ENCODE measurements around the gene CEP19.
"Not testable (repeated sequence)": the region's sequence is repeated elsewhere in the genome, so short reads cannot be mapped to it uniquely, and the experiment has no call there.

CEP19 gene

DNA sequence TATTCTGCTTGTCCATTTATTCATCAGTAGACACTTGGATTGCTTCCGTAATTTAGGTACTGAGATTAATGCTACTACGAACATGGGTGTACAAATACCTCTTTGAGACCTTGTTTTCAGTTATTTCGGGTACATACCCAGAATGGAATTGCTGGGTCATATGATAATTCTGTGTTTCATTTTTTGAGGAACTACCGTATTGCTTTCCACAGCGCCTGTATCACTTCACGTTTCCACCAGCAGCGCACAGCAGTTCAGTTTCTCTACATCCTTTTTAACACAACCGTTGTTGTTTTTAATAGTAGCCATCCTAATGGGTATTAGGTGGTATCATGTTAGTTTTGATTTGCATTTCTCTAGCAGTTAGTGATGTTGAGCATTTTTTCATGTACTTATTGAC, 37.1 kb upstream of the CEP19 start:
- TF ChIP-seq ZNF791 (tag by site-specific recombination; IDR thresholded peaks at IDR 0.05) (no peak), PRDM1 (tag by site-specific recombination; IDR thresholded peaks at IDR 0.05) (no peak), ZNF501 (tag by site-specific recombination; IDR thresholded peaks at IDR 0.05) (no peak), KLF1 (tag by site-specific recombination; IDR thresholded peaks at IDR 0.05) (no peak), ZBTB48 (tag by site-specific recombination; IDR thresholded peaks at IDR 0.05) (no peak), ZNF146 (tag by site-specific recombination; IDR thresholded peaks at IDR 0.05) (peak; percentile 66; the same call in 1 of the 2 replicates), ZNF626 (tag by site-specific recombination; IDR thresholded peaks at IDR 0.05) (no peak), ZXDB (tag by site-specific recombination; IDR thresholded peaks at IDR 0.05) (no peak)
- TF ChIP-seq, protein P1, sequence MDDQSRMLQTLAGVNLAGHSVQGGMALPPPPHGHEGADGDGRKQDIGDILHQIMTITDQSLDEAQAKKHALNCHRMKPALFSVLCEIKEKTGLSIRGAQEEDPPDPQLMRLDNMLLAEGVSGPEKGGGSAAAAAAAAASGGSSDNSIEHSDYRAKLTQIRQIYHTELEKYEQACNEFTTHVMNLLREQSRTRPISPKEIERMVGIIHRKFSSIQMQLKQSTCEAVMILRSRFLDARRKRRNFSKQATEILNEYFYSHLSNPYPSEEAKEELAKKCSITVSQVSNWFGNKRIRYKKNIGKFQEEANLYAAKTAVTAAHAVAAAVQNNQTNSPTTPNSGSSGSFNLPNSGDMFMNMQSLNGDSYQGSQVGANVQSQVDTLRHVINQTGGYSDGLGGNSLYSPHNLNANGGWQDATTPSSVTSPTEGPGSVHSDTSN (CRISPR knock-in tag; IDR thresholded peaks at IDR 0.05) = no peak
- Histone ChIP-seq H3K4me1 (ENCODE audit: control insufficient read depth, insufficient read depth, low read length) (no peaks in the 10 kb centered on the region), H3K9me3 (ENCODE audit: control insufficient read depth, insufficient read depth, low read depth, low read length) (no peaks in the 10 kb centered on the region), H3K4me3 (ENCODE audit: low read depth, low read length) (no peak overlapping the region), H3K27ac (ENCODE audit: extremely low read depth, low read depth, low read length) (no peak overlapping the region), H3K36me3 (ENCODE audit: control insufficient read depth in 2 of 2, insufficient read depth in 1 of 2, low read length in 2 of 2) (peaks cover 0 to 26% of the 10 kb centered on the region in 2 experiments; a peak in 2 of 3 replicates)
- CTCF ChIA-PET = no interaction called here
- POLR2A ChIA-PET = no interaction called here

DNA sequence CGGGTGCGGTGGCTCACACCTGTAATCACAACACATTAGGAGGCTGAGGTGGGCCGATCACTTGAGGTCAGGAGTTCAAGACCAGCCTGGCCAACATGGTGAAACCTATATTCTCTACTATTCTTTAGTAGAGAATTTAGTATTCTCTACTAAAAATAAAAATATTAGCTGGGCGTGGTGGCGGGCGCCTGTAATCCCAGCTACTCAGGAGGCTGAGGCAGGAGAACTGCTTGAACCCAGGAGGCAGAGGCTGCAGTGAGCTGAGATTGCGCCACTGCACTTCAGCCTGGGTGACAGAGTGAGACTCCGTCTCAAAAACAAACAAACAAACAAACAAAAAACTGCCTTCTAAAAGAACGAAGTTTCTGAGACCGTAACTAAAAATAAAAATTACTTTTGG, 31.5 kb upstream of the CEP19 start:
- CTCF ChIA-PET = interaction anchor here (0.5 kb wide), 1 partner anchor 443 kb away, joined by 3 read pairs; no protein-coding TSS in a partner anchor
- H3K4me1 ChIP-seq (ENCODE audit: control insufficient read depth, insufficient read depth, low read length); H3K9me3 ChIP-seq (ENCODE audit: control insufficient read depth, insufficient read depth, low read depth, low read length); H3K36me3 ChIP-seq (ENCODE audit: control insufficient read depth in 2 of 2, insufficient read depth in 1 of 2, low read length in 2 of 2); H3K4me3 ChIP-seq (ENCODE audit: low read depth, low read length); POLR2A ChIA-PET; H3K27ac ChIP-seq (ENCODE audit: extremely low read depth, low read depth, low read length): not testable (repeated sequence)

DNA sequence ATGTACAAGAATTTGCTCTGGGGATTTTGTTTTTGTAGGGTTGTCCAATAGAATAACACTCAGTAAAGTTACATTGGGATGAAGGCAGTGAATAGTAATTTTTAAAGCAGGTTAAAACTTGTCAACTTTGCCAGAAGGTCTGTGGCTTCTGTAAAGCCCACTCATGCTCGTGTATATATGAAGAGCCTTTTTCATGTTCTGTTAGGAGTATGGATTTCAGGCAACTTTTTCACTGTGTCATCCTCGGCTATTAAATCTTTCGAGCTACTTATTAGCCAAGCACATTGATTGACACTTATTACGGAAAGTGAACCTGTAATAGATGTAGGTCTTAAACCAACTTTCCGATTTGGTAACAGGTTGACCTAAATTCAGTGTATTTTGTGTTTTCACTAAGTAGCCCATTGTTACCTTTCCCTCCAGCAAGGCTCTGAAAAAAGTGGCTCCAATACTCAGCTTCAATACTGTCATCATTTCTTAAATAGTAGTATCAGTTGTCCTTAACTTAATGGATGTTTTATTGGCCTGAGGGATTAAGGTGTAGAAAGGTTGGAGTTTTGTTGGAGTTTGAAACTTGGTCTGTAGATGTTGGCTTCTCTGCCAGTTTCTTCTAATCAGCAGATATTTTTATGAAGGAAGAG, 29.3 kb upstream of the CEP19 start:
- Histone ChIP-seq H3K4me1 (ENCODE audit: control insufficient read depth, insufficient read depth, low read length) (no peaks in the 10 kb centered on the region; the same call in 1 of the 2 replicates), H3K36me3 (ENCODE audit: control insufficient read depth in 2 of 2, insufficient read depth in 1 of 2, low read length in 2 of 2) (no peaks in the 10 kb centered on the region; a peak in 1 of 3 replicates), H3K4me3 (ENCODE audit: low read depth, low read length) (peak overlapping the region; percentile 74), H3K9me3 (ENCODE audit: control insufficient read depth, insufficient read depth, low read depth, low read length) (no peaks in the 10 kb centered on the region), H3K27ac (ENCODE audit: extremely low read depth, low read depth, low read length) (no peak overlapping the region)
- POLR2A ChIA-PET = interaction anchor here (2.1 to 2.3 kb wide), 2 partner anchors 28 to 172 kb away, joined by 5 to 21 read pairs; partner anchors contain the start of genes CEP19, FBXO45, PIGX and WDR53
- TF ChIP-seq TCF7L2 (IDR thresholded peaks at IDR 0.05; ENCODE audit: borderline replicate concordance, low read depth, low read length) (no peak), ZNF239 (tag by site-specific recombination; IDR thresholded peaks at IDR 0.05) (no peak), MZF1 (tag by site-specific recombination; IDR thresholded peaks at IDR 0.05; ENCODE audit: borderline replicate concordance) (no peak), MYNN (tag by site-specific recombination; IDR thresholded peaks at IDR 0.05; ENCODE audit: borderline replicate concordance) (no peak), PRDM1 (tag by site-specific recombination; IDR thresholded peaks at IDR 0.05) (peak; percentile 54; the same call in 1 of the 2 replicates)
- TF ChIP-seq, protein P2, sequence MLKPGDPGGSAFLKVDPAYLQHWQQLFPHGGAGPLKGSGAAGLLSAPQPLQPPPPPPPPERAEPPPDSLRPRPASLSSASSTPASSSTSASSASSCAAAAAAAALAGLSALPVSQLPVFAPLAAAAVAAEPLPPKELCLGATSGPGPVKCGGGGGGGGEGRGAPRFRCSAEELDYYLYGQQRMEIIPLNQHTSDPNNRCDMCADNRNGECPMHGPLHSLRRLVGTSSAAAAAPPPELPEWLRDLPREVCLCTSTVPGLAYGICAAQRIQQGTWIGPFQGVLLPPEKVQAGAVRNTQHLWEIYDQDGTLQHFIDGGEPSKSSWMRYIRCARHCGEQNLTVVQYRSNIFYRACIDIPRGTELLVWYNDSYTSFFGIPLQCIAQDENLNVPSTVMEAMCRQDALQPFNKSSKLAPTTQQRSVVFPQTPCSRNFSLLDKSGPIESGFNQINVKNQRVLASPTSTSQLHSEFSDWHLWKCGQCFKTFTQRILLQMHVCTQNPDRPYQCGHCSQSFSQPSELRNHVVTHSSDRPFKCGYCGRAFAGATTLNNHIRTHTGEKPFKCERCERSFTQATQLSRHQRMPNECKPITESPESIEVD (tag by site-specific recombination; IDR thresholded peaks at IDR 0.05) = peak; percentile 39; the same call in 1 of the 2 replicates
- CTCF ChIA-PET = no interaction called here

Data from HEK293 (cell line).